ENCODE data around the gene CLASRP.

CLASRP gene

GRCh38 chr19:45023048-45023447 is 15.8 kb upstream of the CLASRP start:
- DNase-seq, result no peak

GRCh38 chr19:45025264-45025663 is 13.6 kb upstream of the CLASRP start:
- no peak for DNase-seq

- DNase-seq, result no peak
These were observed 11.5 kb upstream of the CLASRP start for GRCh38 chr19:45027371-45027770.

GRCh38 chr19:45030825-45031224 is 8.0 kb upstream of the CLASRP start:
- no peak for DNase-seq

GRCh38 chr19:45032421-45032820 is 6.4 kb upstream of the CLASRP start:
- DNase-seq, result no peak

GRCh38 chr19:45035755-45036154 is 3.1 kb upstream of the CLASRP start:
- no peak for DNase-seq

- DNase-seq, result no peak
These were observed 1.3 kb upstream of the CLASRP start for GRCh38 chr19:45037393-45038169.

GRCh38 chr19:45040059-45040771 is 1.4 kb downstream of the CLASRP start:
- DNase-seq, result no peak

- DNase-seq, result no peak
These were observed 2.3 kb downstream of the CLASRP start for GRCh38 chr19:45041125-45041524.

- no peak for DNase-seq
These were observed 7.0 kb downstream of the CLASRP start for GRCh38 chr19:45045671-45046353.

- no peak for DNase-seq
These were observed 7.5 kb downstream of the CLASRP start for GRCh38 chr19:45046355-45046754.

- DNase-seq, result no peak
These were observed 8.4 kb downstream of the CLASRP start for GRCh38 chr19:45047188-45047797.

GRCh38 chr19:45049073-45049736 is 10.4 kb downstream of the CLASRP start:
- no peak for DNase-seq

- DNase-seq, result no peak
These were observed 11.2 kb downstream of the CLASRP start for GRCh38 chr19:45050036-45050435.

GRCh38 chr19:45051929-45052579 is 13.2 kb downstream of the CLASRP start:
- no peak for DNase-seq

- no peak for DNase-seq
These were observed 18.0 kb downstream of the CLASRP start for GRCh38 chr19:45056831-45057230.

GRCh38 chr19:45057444-45057843 is 18.6 kb downstream of the CLASRP start:
- DNase-seq, result no peak

GRCh38 chr19:45058622-45059159 is 19.8 kb downstream of the CLASRP start:
- no peak for DNase-seq

- peak; percentile 80 for DNase-seq
These were observed 20.6 kb downstream of the CLASRP start for GRCh38 chr19:45059258-45059965.

- no peak for DNase-seq
These were observed 23.1 kb downstream of the CLASRP start for GRCh38 chr19:45061965-45062364.

All from NCI-H510A treated with DMSO at 0.1 percent for 48 hours (cell line).